GM19395 (cell line): ENCODE results near the gene BRAF.
"Not testable (repeated sequence)": the region's sequence is repeated elsewhere in the genome, so short reads cannot be mapped to it uniquely, and the experiment has no call there.

Source experiments
- ATAC-seq: cut with Tn5 transposase; IDR thresholded peaks from one replicate; pipeline ENCODE4 v1.9.1; 2021; ENCODE audit warnings: mild to moderate bottlenecking, moderate library complexity; ENCODE audit not compliant: unreplicated experiment

BRAF gene

DNA sequence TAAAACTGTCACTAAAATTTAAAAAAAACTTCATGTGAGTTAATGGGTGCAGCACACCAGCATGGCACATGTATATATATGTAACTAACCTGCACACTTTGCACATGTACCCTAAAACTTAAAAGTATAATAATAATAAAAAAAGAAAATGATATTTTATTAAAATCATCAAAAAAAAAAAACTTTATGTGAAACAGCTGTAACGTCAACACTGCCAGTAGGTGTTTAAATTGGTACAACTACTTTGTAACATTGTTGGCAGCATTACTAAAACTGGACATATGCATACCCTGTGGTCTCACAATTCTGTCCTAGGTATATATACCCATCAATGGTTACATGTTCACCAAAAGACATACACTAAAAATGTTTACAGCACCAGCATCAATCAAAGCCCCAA, 146.2 kb downstream of the BRAF start:
- no peak for ATAC-seq

- no peak for ATAC-seq
These were observed 150.4 kb downstream of the BRAF start for GRCh38 chr7:140774371-140774770.

- no peak for ATAC-seq
These were observed 151.6 kb downstream of the BRAF start for GRCh38 chr7:140773104-140773503.

GRCh38 chr7:140771826-140772225, 152.9 kb downstream of the BRAF start:
- no peak for ATAC-seq

DNA sequence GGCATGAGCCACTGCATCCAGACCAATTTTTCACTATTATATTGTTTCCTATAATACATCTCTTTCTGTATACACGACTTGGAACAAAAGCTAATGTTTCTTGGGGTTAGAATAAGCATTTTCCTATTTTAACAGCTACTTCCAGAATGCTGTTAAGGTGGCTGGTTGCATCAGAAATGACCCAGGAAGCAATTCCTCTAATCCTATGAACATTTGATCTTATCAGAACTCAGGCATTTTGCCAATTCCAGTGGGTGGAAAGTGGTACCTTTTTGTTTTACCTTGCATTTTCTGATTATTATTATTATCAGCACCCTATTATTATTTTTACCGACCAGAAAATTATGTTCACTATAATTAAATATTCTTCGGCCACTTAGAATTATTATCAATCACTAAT, 154.9 kb downstream of the BRAF start:
- ATAC-seq, result no peak

DNA sequence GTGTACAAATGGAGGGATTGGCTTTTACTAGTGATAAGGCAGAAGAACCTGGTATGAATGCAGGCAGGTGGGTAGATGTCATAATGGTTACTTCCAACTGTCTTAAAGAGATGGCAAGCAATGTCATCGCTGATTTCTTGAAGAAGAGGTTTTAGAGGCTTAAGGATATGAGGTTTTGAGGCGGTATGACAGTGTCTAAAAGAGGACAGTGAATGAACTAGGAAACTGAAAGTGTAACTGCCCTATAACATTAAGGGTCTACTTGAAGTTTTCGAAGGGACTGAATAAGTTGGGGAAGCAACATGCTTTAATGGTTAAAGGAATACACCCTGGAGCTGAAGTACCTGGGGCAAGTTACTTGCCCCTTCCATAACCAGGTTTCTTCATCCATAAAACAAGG, 157.3 kb downstream of the BRAF start:
- no peak for ATAC-seq

DNA sequence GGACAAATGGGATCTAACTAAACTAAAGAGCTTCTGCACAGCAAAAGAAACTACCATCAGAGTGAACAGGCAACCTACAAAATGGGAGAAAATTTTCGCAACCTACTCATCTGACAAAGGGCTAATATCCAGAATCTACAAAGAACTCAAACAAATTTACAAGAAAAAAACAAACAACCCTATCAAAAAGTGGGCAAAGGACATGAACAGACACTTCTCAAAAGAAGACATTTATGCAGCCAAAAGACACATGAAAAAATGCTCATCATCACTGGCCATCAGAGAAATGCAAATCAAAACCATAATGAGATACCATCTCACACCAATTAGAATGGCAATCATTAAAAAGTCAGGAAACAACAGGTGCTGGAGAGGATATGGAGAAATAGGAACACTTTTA, 159.3 kb downstream of the BRAF start:
- not testable (repeated sequence) for ATAC-seq

DNA sequence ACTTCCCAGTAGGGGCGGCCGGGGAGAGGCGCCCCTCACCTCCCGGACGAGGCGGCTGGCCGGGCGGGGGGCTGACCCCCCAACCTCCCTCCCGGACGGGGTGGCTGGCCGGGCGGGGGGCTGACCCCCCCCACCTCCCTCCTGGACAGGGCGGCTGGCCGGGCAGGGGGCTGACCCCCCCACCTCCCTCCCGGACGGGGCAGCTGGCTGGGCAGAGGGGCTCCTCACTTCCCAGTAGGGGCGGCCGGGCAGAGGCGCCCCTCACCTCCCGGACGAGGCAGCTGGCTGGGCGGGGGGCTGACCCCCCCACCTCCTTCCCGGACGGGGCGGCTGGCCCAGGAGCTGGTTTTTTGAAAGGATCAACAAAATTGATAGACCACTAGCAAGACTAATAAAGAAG, 161.6 kb downstream of the BRAF start:
- not testable (repeated sequence) for ATAC-seq

GRCh38 chr7:140761375-140761774, 163.4 kb downstream of the BRAF start:
- ATAC-seq, result not testable (repeated sequence)

GRCh38 chr7:140754506-140754905, 170.2 kb downstream of the BRAF start:
- ATAC-seq, result no peak

DNA sequence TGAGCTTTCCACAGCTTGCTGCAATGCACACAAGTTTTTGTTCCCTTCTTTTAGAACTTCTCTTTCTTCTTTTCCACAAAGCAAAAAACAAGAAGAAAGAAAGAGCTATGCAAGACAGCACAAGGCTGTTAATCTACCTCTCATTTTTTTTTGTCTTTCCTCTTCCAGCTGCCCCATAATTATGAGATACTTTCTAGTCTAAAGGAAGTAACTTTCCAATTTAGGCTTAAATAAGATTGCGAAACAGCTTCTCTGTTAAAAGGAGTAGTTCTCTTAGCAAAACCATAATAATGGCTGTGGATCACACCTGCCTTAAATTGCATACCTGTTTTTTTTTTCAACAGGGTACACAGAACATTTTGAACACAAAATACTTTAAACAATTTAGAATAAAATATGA, 172.2 kb downstream of the BRAF start:
- ATAC-seq, result no peak

GRCh38 chr7:140746751-140747150, 178.0 kb downstream of the BRAF start:
- no peak for ATAC-seq

GRCh38 chr7:140745266-140746058, 179.3 kb downstream of the BRAF start:
- no peak for ATAC-seq

- ATAC-seq, result no peak
These were observed 180.7 kb downstream of the BRAF start for GRCh38 chr7:140744005-140744404.

GRCh38 chr7:140743255-140743654, 181.5 kb downstream of the BRAF start:
- not testable (repeated sequence) for ATAC-seq

DNA sequence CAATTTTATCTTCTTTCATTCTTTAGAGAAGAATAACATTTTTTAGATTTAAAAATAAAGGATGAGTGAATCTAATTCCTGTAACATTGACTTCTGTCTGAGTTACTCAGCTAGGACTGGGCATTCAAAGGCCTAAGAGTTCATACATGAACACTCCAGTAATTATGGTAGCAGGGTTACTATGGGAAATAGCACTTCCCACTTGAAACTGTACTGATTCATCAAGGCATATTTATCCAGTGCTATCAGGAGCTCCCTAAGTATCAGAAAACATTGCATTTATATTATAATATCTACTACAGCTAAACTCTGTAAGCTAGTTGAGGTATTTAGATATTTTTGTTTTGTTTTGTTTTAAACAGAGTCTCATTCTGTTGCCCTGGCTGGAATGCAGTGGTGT, 186.4 kb downstream of the BRAF start:
- no peak for ATAC-seq

DNA sequence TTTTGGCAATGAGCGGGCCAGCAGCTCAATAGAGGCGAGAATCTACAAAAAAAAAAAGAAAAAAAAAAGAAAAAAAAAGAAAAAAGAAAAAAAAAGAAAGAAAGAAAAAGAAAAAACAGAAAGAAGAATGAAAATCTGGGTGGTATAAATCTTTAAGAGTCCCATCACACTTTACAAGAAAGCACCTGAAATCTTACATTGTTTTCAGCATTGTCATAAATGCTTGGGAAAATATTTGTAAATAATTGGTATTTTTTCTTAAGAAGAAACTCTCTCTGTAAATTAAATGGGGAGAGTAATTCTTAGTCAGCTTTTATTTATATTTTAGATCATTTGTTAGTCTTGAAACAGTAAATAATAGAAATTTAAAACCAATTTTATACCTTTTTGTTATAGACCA, 190.0 kb downstream of the BRAF start:
- no peak for ATAC-seq

GRCh38 chr7:140734096-140734495, 190.6 kb downstream of the BRAF start:
- no peak for ATAC-seq

DNA sequence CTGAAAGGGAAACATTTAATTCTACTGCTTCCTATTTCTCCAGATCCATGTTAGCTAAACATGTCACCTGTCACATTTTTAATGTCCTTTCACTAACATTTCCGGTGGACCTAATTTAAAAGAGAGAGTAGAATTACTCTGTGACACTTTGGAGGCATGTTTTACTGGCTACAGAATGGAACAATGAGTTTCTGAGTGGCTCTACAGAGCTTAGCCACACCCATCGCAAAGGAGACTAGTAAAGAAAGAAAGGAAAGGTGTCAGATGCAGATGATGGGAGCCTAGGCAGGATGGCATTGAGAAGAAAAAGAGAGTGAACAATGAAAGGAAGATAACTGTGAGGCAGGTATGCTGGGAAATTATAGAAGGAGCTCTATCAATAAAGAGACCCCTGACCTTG, 192.3 kb downstream of the BRAF start:
- no peak for ATAC-seq

DNA sequence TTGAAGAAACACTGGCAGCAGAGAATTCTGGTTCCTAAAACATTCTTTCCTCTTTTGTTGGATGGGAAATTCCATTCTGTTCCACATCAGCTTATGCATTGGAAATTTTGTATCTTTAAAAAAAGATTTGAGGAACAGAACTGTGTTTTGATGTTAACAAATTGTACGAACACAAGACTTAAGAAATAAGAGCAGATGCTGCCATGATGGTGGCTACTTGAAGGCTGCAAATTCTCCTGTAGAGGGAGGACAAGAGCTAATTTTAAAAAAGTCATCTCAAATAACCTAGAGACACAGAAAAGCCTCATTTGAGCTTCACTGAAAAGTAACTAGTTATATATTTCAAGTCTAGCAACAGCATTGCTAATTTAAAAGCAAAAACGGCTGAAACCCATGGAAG, 198.4 kb downstream of the BRAF start:
- no peak for ATAC-seq

GRCh38 chr7:140724706-140725105, 200.0 kb downstream of the BRAF start:
- ATAC-seq, result no peak

DNA sequence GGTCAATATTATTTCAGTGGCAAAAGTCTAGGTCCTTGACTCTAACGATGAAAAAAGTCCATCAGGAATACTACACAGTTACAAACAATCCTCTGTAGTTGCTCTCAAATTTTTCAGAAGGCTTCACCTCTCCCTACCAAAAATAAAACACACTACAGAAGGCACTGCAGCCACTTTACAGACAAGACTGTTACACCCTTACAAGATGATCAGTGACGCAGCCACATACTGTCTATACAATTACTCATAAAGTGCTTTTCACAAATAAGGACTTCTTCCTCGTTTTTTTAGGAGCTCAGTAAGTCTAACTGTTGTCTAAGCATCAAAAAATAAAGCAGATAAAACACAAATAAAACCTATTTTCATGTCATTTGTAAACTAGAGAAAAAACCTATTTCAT, 201.2 kb downstream of the BRAF start:
- ATAC-seq, result no peak

DNA sequence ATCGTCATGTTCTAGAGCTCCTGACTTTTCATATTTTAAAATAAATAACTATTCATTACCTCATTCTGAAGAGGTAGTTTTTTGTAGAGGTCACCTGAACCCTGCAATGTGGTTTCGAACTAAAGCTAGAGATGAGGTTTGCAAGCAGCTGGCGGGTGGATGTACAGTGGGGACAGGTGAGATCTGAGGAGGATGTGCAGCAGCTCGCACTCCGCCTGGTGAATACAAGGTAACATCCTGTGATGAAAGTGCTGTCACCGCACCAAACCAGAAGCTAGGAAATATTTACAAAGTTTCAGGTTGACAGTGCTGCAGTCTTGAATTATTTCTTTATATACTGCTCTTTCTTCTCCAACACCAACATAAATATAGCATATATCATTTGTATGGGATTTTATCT, 201.7 kb downstream of the BRAF start:
- no peak for ATAC-seq
